Panc1 (cell line): ENCODE data around the gene ZSCAN21. TPM values are rescaled to one million over a fixed set of nuclear protein-coding genes. Genes with fewer than 3 reads are reported as not detected.

Source experiments
- ATAC-seq: fragments of 200-7000 bp; cut with Tn5 transposase; 2 replicates; pipeline ENCODE4 v1.9.1; 2020; ENCODE audit warnings: mild to moderate bottlenecking, moderate library complexity
- BruUV-seq: library from RNA; stranded (reverse); fragments of 400-500 nt; replicated peaks from 2 replicates; lab custom pipeline; 2021; lab: Mats Ljungman, UMichigan
- CTCF ChIA-PET: fragments of 300-600 bp; sonication (Branson Sonifier 250); formaldehyde crosslinking; loops from one replicate; lab custom pipeline; 2022; ENCODE audit warnings: antibody characterized with exemption; lab: Charles Lee
- POLR2A ChIA-PET: fragments of 300-600 bp; sonication (Branson Sonifier 250); formaldehyde crosslinking; loops from one replicate; lab custom pipeline; 2022; ENCODE audit warnings: antibody characterized with exemption; lab: Charles Lee
- DNase-seq: peaks from one replicate; pipeline ENCODE4 v3.0.0-alpha.2; 2010; ENCODE audit warnings: low read depth, low spot score
- H3K27ac ChIP-seq: 2 replicates; pipeline ENCODE4 v1.5.1; 2011; ENCODE audit warnings: mild to moderate bottlenecking, low read length, inconsistent platforms
- H3K27me3 ChIP-seq: fragments of 200-500 bp; sonication (Bioruptor generic); 2 replicates; pipeline ENCODE4 v1.6.0; 2014; ENCODE audit warnings: low read length, inconsistent platforms; ENCODE audit not compliant: control insufficient read depth, insufficient read depth
- H3K36me3 ChIP-seq: fragments of 200-500 bp; sonication (Bioruptor generic); 2 replicates; pipeline ENCODE4 v1.5.1; 2014; ENCODE audit warnings: inconsistent platforms, mild to moderate bottlenecking, low read length, moderate library complexity; ENCODE audit not compliant: control insufficient read depth, insufficient read depth
- H3K4me1 ChIP-seq: 2 replicates; pipeline ENCODE4 v1.5.1; 2011; ENCODE audit warnings: inconsistent platforms, mild to moderate bottlenecking, low read length, moderate library complexity; ENCODE audit not compliant: control insufficient read depth, insufficient read depth
- H3K4me3 ChIP-seq, 2 experiments: 2 replicates each; pipeline ENCODE4 v1.5.1; 2011 to 2012; ENCODE audit warnings: low read depth in 2 of 2, low read length in 2 of 2, mild to moderate bottlenecking in 2 of 2, inconsistent platforms in 1 of 2, moderate library complexity in 1 of 2
- H3K9me3 ChIP-seq: fragments of 200-500 bp; sonication (Bioruptor generic); 2 replicates; pipeline ENCODE4 v1.5.1; 2014; ENCODE audit warnings: low read depth, mild to moderate bottlenecking, inconsistent platforms, low read length, moderate library complexity; ENCODE audit not compliant: control insufficient read depth, insufficient read depth
- POLR2AphosphoS5 ChIP-seq: IDR thresholded peaks from 2 replicates; pipeline ENCODE4 v1.6.1; 2012; ENCODE audit warnings: mild to moderate bottlenecking, low read depth, low read length, moderate library complexity
- SIN3A ChIP-seq: IDR thresholded peaks from 2 replicates; pipeline ENCODE4 v1.6.1; 2012; ENCODE audit warnings: low read depth, mild to moderate bottlenecking, low read length, moderate library complexity, borderline replicate concordance; ENCODE audit not compliant: insufficient read depth
- TCF7L2 ChIP-seq: IDR thresholded peaks from 2 replicates; pipeline ENCODE4 v1.6.1; 2011; ENCODE audit warnings: mild to moderate bottlenecking, low read depth, low read length, inconsistent platforms
- in situ Hi-C: cut with HindIII; loops from 2 replicates; pipeline ENCODE4 v1.10.0; 2016; ENCODE audit warnings: low sequenced_read_pairs, low pct_unique_long_range_greater_than_20kb
- intact Hi-C: fragments of 100-400 bp; cut with micrococcal nuclease; formaldehyde crosslinking; loops from one replicate; pipeline ENCODE4 v1.10.0; 2022; ENCODE audit not compliant: unreplicated experiment
- total RNA-seq: library from RNA; stranded (reverse); gene quantifications from one replicate; pipeline ENCODE4 v1.2.1, GENCODE V29; 2021; ENCODE audit not compliant: unreplicated experiment
- TF ChIP-seq, protein P1 (sequence below): fragments of 450-650 bp; IDR thresholded peaks from 2 replicates; pipeline ENCODE4 v1.5.1; 2017; ENCODE audit warnings: mild to moderate bottlenecking
- TF ChIP-seq, protein P2 (sequence below), 2 experiments: IDR thresholded peaks; 2 replicates each; pipeline ENCODE4 v1.6.1; 2011 to 2012; ENCODE audit warnings: low read depth in 2 of 2, control low read depth in 1 of 2, low read length in 1 of 2, mild to moderate bottlenecking in 1 of 2, moderate library complexity in 1 of 2; ENCODE audit not compliant: insufficient read depth in 1 of 2

ZSCAN21 gene
- total RNA-seq, 1 experiment from 2014 or later: 13.4 TPM

DNA sequence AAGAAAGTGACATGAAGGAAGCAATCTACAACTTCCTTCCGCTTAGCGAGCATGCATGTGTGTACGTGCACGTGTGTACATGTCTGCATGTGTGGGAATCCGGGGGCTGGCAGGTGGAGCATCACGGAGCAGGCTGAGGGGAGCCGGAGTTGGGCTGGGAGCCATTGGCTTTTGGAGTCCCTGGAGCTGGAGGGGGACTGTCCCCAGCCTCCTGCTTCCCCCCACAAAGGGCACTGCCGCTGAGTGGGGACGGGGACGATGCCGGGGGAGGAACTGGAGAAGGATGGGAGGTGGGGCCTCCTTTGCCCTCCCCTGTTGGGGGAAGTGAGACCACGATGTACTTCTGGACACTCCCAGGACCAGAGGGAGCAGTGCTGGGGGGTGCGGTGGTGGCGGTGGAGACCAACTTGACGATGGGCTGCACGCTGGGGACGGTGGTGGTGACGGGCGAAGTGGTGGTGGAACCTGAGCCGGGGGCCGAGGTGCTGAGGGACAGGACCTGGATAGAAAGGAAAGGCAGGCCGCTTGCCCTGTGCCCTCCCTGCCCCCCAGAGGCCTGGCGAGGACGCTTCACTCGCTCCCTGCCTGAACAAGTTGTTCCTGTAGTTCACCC lies 57.7 kb downstream of the ZSCAN21 start:
- DNase-seq (no peak), ATAC-seq (peak; percentile 2; the same call in 1 of the 2 replicates)
- Histone ChIP-seq H3K4me3 (no peak overlapping the region), H3K27me3 (no peaks in the 10 kb centered on the region), H3K27ac (no peak overlapping the region), H3K36me3 (no peaks in the 10 kb centered on the region), H3K4me1 (peaks cover 5% of the 10 kb centered on the region), H3K9me3 (no peaks in the 10 kb centered on the region)
- in situ Hi-C loops (no loop called here), intact Hi-C loops (no loop called here)
- POLR2A ChIA-PET: no interaction called here
- CTCF ChIA-PET: interaction anchor here (0.5 kb wide), 1 partner anchor 27 kb away, joined by 5 read pairs; no protein-coding TSS in a partner anchor
- BruUV-seq: TSS peak; percentile 94
- TF ChIP-seq TCF7L2: no peak
- TF ChIP-seq POLR2AphosphoS5: no peak; the same call in 1 of the 2 replicates
- TF ChIP-seq SIN3A: no peak
- TF ChIP-seq, protein P1, sequence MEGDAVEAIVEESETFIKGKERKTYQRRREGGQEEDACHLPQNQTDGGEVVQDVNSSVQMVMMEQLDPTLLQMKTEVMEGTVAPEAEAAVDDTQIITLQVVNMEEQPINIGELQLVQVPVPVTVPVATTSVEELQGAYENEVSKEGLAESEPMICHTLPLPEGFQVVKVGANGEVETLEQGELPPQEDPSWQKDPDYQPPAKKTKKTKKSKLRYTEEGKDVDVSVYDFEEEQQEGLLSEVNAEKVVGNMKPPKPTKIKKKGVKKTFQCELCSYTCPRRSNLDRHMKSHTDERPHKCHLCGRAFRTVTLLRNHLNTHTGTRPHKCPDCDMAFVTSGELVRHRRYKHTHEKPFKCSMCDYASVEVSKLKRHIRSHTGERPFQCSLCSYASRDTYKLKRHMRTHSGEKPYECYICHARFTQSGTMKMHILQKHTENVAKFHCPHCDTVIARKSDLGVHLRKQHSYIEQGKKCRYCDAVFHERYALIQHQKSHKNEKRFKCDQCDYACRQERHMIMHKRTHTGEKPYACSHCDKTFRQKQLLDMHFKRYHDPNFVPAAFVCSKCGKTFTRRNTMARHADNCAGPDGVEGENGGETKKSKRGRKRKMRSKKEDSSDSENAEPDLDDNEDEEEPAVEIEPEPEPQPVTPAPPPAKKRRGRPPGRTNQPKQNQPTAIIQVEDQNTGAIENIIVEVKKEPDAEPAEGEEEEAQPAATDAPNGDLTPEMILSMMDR: no peak
- TF ChIP-seq, protein P2, sequence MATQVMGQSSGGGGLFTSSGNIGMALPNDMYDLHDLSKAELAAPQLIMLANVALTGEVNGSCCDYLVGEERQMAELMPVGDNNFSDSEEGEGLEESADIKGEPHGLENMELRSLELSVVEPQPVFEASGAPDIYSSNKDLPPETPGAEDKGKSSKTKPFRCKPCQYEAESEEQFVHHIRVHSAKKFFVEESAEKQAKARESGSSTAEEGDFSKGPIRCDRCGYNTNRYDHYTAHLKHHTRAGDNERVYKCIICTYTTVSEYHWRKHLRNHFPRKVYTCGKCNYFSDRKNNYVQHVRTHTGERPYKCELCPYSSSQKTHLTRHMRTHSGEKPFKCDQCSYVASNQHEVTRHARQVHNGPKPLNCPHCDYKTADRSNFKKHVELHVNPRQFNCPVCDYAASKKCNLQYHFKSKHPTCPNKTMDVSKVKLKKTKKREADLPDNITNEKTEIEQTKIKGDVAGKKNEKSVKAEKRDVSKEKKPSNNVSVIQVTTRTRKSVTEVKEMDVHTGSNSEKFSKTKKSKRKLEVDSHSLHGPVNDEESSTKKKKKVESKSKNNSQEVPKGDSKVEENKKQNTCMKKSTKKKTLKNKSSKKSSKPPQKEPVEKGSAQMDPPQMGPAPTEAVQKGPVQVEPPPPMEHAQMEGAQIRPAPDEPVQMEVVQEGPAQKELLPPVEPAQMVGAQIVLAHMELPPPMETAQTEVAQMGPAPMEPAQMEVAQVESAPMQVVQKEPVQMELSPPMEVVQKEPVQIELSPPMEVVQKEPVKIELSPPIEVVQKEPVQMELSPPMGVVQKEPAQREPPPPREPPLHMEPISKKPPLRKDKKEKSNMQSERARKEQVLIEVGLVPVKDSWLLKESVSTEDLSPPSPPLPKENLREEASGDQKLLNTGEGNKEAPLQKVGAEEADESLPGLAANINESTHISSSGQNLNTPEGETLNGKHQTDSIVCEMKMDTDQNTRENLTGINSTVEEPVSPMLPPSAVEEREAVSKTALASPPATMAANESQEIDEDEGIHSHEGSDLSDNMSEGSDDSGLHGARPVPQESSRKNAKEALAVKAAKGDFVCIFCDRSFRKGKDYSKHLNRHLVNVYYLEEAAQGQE (IDR thresholded peaks at IDR 0.05; ENCODE audit: insufficient read depth in 1 of 2, low read depth in 2 of 2, low read length in 1 of 2): no peak

DNA sequence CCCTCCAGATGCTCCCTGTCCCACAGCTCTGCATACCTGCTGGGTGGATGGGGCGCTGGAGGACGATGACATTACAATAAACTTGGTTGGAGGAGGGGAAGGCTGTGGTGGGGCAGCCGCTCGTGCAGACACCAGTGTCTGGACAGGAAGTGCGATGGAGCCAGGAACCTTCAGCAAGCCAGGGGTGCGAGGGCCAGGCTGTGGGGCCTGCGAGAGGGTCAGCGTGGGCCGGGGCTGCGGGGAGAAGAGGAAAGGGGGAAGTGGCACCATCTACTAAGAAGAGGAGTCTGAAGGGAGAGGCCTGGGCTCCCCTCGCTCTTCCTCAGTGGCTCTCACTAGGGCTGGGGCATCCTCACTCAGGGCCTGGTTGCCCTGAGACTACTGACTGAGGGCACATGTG lies 58.3 kb downstream of the ZSCAN21 start:
- BruUV-seq: no TSS peak
- CTCF ChIA-PET: no interaction called here
- H3K36me3 ChIP-seq: no peaks in the 10 kb centered on the region
- H3K9me3 ChIP-seq: no peaks in the 10 kb centered on the region
- in situ Hi-C loops (no loop called here), intact Hi-C loops (no loop called here)
- ATAC-seq (no peak), DNase-seq (no peak)
- POLR2A ChIA-PET: no interaction called here
- TF ChIP-seq, protein P2 (IDR thresholded peaks at IDR 0.05; ENCODE audit: insufficient read depth in 1 of 2, low read depth in 2 of 2, low read length in 1 of 2): no peak
- TF ChIP-seq SIN3A: no peak
- no peak for TF ChIP-seq TCF7L2
- TF ChIP-seq, protein P1: no peak
- TF ChIP-seq POLR2AphosphoS5: no peak
- no peak overlapping the region for H3K4me3 ChIP-seq
- no peaks in the 10 kb centered on the region for H3K4me1 ChIP-seq
- no peaks in the 10 kb centered on the region for H3K27me3 ChIP-seq
- H3K27ac ChIP-seq: no peak overlapping the region
